H1 (cell line): ENCODE data around the gene CDON. TPM values are rescaled to one million over a fixed set of nuclear protein-coding genes. Genes with fewer than 3 reads are reported as not detected.

ENCODE experiments used
- CTCF ChIA-PET: fragments of 300-600 bp; sonication (Branson Sonifier 250); formaldehyde crosslinking; loops from one replicate; lab custom pipeline; 2021; ENCODE audit not compliant: partially characterized antibody; lab: Charles Lee
- POLR2A ChIA-PET: fragments of 300-600 bp; sonication (Branson Sonifier 250); formaldehyde crosslinking; loops from one replicate; lab custom pipeline; 2021; ENCODE audit warnings: inconsistent platforms; ENCODE audit not compliant: partially characterized antibody; lab: Charles Lee
- DNase-seq, 2 experiments: peaks; one replicate each; pipeline versions ENCODE4 v3.0.0 to v3.0.0-alpha.2; 2010 to 2022; ENCODE audit warnings: low spot score in 2 of 2, low read depth in 1 of 2, mixed read lengths in 1 of 2
- FAIRE-seq: peaks from 2 replicates; lab custom pipeline; 2011; peaks lifted over from hg19 to GRCh38; lab: Jason Lieb, UNC
- H2AFZ ChIP-seq: 2 replicates; pipeline ENCODE4 v1.8.1; 2012; ENCODE audit warnings: low read length, inconsistent platforms
- H2AK5ac ChIP-seq: 2 replicates; pipeline ENCODE4 v1.6.1; 2013; ENCODE audit warnings: low read depth, low read length
- H2BK120ac ChIP-seq: replicated peaks from 2 replicates; pipeline ENCODE3; 2013; ENCODE audit warnings: low read depth, low read length, inconsistent platforms
- H2BK12ac ChIP-seq: 2 replicates; pipeline ENCODE4 v1.6.1; 2013; ENCODE audit warnings: low read depth, low read length
- H2BK15ac ChIP-seq: 2 replicates; pipeline ENCODE4 v1.6.1; 2013; ENCODE audit warnings: low read length
- H2BK20ac ChIP-seq: 2 replicates; pipeline ENCODE4 v1.6.1; 2013; ENCODE audit warnings: low read length
- H2BK5ac ChIP-seq: 2 replicates; pipeline ENCODE4 v1.6.1; 2013; ENCODE audit warnings: low read depth, low read length
- H3K14ac ChIP-seq: 2 replicates; pipeline ENCODE4 v1.6.1; 2013; ENCODE audit warnings: inconsistent platforms; ENCODE audit not compliant: insufficient read length
- H3K18ac ChIP-seq: 2 replicates; pipeline ENCODE4 v1.6.1; 2013; ENCODE audit warnings: low read length; ENCODE audit errors: extremely low read depth
- H3K23ac ChIP-seq: 2 replicates; pipeline ENCODE4 v1.6.1; 2013; ENCODE audit warnings: inconsistent platforms; ENCODE audit not compliant: insufficient read length
- H3K23me2 ChIP-seq: 2 replicates; pipeline ENCODE4 v1.6.1; 2013; ENCODE audit warnings: low read depth, low read length
- H3K27ac ChIP-seq: 2 replicates; pipeline ENCODE4 v1.6.1; 2011; ENCODE audit warnings: low read depth, low read length, inconsistent platforms
- H3K27me3 ChIP-seq, 4 experiments: replicated peaks in 1 of 4; 1 replicate in 1 of 4; 2 replicates in 3 of 4; pipeline versions ENCODE4 v1.6.1 to v1.8.1; 2011 to 2013; ENCODE audit warnings: low read length in 3 of 4, mild to moderate bottlenecking in 3 of 4, inconsistent platforms in 2 of 4, mixed read lengths in 2 of 4, moderate library complexity in 1 of 4; ENCODE audit not compliant: control insufficient read depth in 3 of 4, insufficient read depth in 3 of 4; ENCODE audit errors: extremely low read depth in 1 of 4
- H3K36me3 ChIP-seq, 4 experiments: 2 replicates each; pipeline versions ENCODE4 v1.6.1 to v1.8.1; 2011 to 2013; ENCODE audit warnings: mild to moderate bottlenecking in 4 of 4, low read length in 3 of 4, moderate library complexity in 2 of 4, control low read depth in 1 of 4, inconsistent platforms in 1 of 4; ENCODE audit not compliant: insufficient read depth in 4 of 4, control insufficient read depth in 2 of 4
- H3K4ac ChIP-seq: replicated peaks from 2 replicates; pipeline ENCODE3; 2013; ENCODE audit warnings: low read length, low read depth, mixed read lengths, inconsistent platforms; ENCODE audit not compliant: insufficient read length
- H3K4me1 ChIP-seq, 4 experiments: replicated peaks in 1 of 4; 1 replicate in 1 of 4; 2 replicates in 3 of 4; pipeline versions ENCODE4 v1.6.1 to v1.8.1; 2011 to 2013; ENCODE audit warnings: low read length in 3 of 4, inconsistent platforms in 2 of 4, mixed read lengths in 1 of 4; ENCODE audit not compliant: insufficient read depth in 4 of 4, control insufficient read depth in 3 of 4
- H3K4me2 ChIP-seq, 2 experiments: 2 replicates each; pipeline versions ENCODE4 v1.6.1 to v1.8.1; 2011 to 2013; ENCODE audit warnings: low read depth in 2 of 2, low read length in 2 of 2, control low read depth in 1 of 2, inconsistent platforms in 1 of 2, mild to moderate bottlenecking in 1 of 2; ENCODE audit not compliant: insufficient read depth in 1 of 2
- H3K4me3 ChIP-seq, 4 experiments: fragments of 200-600, 300-600 bp in 1 of 4; sonication (generic), shearing (Covaris generic), sonication (Bioruptor Twin) in 1 of 4; 2 replicates each; pipeline versions ENCODE4 v1.5.1 to v1.8.1; 2011 to 2016; ENCODE audit warnings: low read length in 4 of 4, low read depth in 3 of 4, control low read depth in 2 of 4, inconsistent platforms in 2 of 4, mild to moderate bottlenecking in 2 of 4, mixed read lengths in 1 of 4, moderate library complexity in 1 of 4; ENCODE audit not compliant: insufficient read depth in 2 of 4; ENCODE audit errors: extremely low read depth in 1 of 4
- H3K56ac ChIP-seq: replicated peaks from 2 replicates; pipeline ENCODE3; 2013; ENCODE audit warnings: low read depth, mild to moderate bottlenecking, mixed read lengths, low read length, inconsistent platforms; ENCODE audit not compliant: insufficient read length
- H3K79me1 ChIP-seq: 2 replicates; pipeline ENCODE4 v1.6.1; 2013; ENCODE audit warnings: low read depth, low read length, control low read depth
- H3K79me2 ChIP-seq, 2 experiments: 2 replicates each; pipeline versions ENCODE4 v1.6.1 to v1.8.1; 2012 to 2013; ENCODE audit warnings: low read length in 2 of 2, mild to moderate bottlenecking in 2 of 2, inconsistent platforms in 1 of 2; ENCODE audit not compliant: insufficient read depth in 2 of 2, control insufficient read depth in 1 of 2
- H3K9ac ChIP-seq, 4 experiments: replicated peaks in 1 of 4; 1 replicate in 1 of 4; 2 replicates in 3 of 4; pipeline versions ENCODE4 v1.6.1 to v1.8.1; 2011 to 2013; ENCODE audit warnings: low read depth in 3 of 4, low read length in 3 of 4, control low read depth in 2 of 4, mild to moderate bottlenecking in 2 of 4, moderate library complexity in 2 of 4, inconsistent platforms in 1 of 4; ENCODE audit errors: extremely low read depth in 1 of 4
- H3K9me3 ChIP-seq, 2 experiments: 2 replicates each; pipeline versions ENCODE4 v1.6.1 to v1.8.1; 2012 to 2013; ENCODE audit warnings: mild to moderate bottlenecking in 2 of 2, moderate library complexity in 2 of 2, control low read depth in 1 of 2, inconsistent platforms in 1 of 2, low read depth in 1 of 2, low read length in 1 of 2, mixed read lengths in 1 of 2; ENCODE audit not compliant: insufficient read depth in 2 of 2
- H4K20me1 ChIP-seq, 2 experiments: replicated peaks in 1 of 2; 2 replicates each; pipeline versions ENCODE3 to v1.8.1; 2011 to 2013; ENCODE audit warnings: inconsistent platforms in 2 of 2, low read length in 2 of 2, mild to moderate bottlenecking in 1 of 2; ENCODE audit not compliant: insufficient read depth in 2 of 2, control insufficient read depth in 1 of 2
- H4K5ac ChIP-seq: 2 replicates; pipeline ENCODE4 v1.6.1; 2013; ENCODE audit warnings: low read length, low read depth, mixed read lengths, inconsistent platforms; ENCODE audit not compliant: insufficient read length
- H4K8ac ChIP-seq: 2 replicates; pipeline ENCODE4 v1.8.0; 2013; ENCODE audit warnings: mild to moderate bottlenecking, moderate library complexity, low read length, inconsistent platforms; ENCODE audit not compliant: insufficient read depth; ENCODE audit errors: extremely low read depth
- H4K91ac ChIP-seq: replicated peaks from 2 replicates; pipeline ENCODE3; 2013; ENCODE audit warnings: low read length, mixed read lengths, inconsistent platforms; ENCODE audit not compliant: insufficient read length
- CBX5 ChIP-seq: fragments of 300-800, 300-1000 bp; sonication (generic); IDR thresholded peaks from 2 replicates; pipeline ENCODE4 v1.7.1; 2016; ENCODE audit warnings: antibody characterized with exemption, low read length, low read depth
- CTBP2 ChIP-seq: IDR thresholded peaks from 2 replicates; pipeline ENCODE4 v1.7.0; 2011; ENCODE audit warnings: borderline replicate concordance, mild to moderate bottlenecking, moderate library complexity, mixed read lengths, low read length; ENCODE audit not compliant: insufficient read depth, insufficient read length
- HDAC2 ChIP-seq, 2 experiments: fragments of 300-600 bp in 1 of 2; sonication (generic) in 1 of 2; IDR thresholded peaks; 2 replicates each; pipeline ENCODE4 v1.6.1; 2011 to 2012; ENCODE audit warnings: low read depth in 2 of 2, low read length in 2 of 2, mild to moderate bottlenecking in 2 of 2, moderate library complexity in 2 of 2, borderline replicate concordance in 1 of 2, inconsistent platforms in 1 of 2
- HDAC6 ChIP-seq: IDR thresholded peaks from one replicate; pipeline ENCODE4 v1.7.1; 2012; ENCODE audit warnings: low read depth, mild to moderate bottlenecking, inconsistent platforms, low read length, moderate library complexity
- KDM1A ChIP-seq: fragments of 200-600, 300-600 bp; sonication (generic); IDR thresholded peaks from 2 replicates; pipeline ENCODE4 v1.7.1; 2016; ENCODE audit warnings: mild to moderate bottlenecking, low read length, borderline replicate concordance
- RFX5 ChIP-seq: IDR thresholded peaks from 2 replicates; pipeline ENCODE4 v1.6.1; 2011; ENCODE audit warnings: low read depth, low read length, improper control_type of control experiment, borderline replicate concordance
- RNF2 ChIP-seq: fragments of 200-900, 300-1000 bp; sonication (generic); IDR thresholded peaks from 2 replicates; pipeline ENCODE4 v1.7.1; 2016; ENCODE audit warnings: borderline replicate concordance, low read depth, mild to moderate bottlenecking, antibody characterized with exemption, low read length; ENCODE audit not compliant: poor library complexity, severe bottlenecking; ENCODE audit errors: missing control alignments
- SAP30 ChIP-seq: fragments of 300-600 bp; sonication (generic); IDR thresholded peaks from 2 replicates; pipeline ENCODE4 v1.7.1; 2012; ENCODE audit warnings: low read length, moderate library complexity, mild to moderate bottlenecking, inconsistent platforms; ENCODE audit not compliant: insufficient read depth, insufficient replicate concordance
- TAF1 ChIP-seq: IDR thresholded peaks from 2 replicates; pipeline ENCODE4 v1.6.1; 2011; ENCODE audit warnings: mild to moderate bottlenecking, low read depth, low read length
- TAF7 ChIP-seq: optimal IDR thresholded peaks from 2 replicates; pipeline ENCODE3; 2011; ENCODE audit warnings: low read depth, mild to moderate bottlenecking, inconsistent platforms, low read length, moderate library complexity, borderline replicate concordance
- TBP ChIP-seq: IDR thresholded peaks from 2 replicates; pipeline ENCODE4 v1.6.1; 2011; ENCODE audit warnings: low read depth, low read length, improper control_type of control experiment
- TCF12 ChIP-seq: IDR thresholded peaks from 2 replicates; pipeline ENCODE4 v1.6.1; 2011; ENCODE audit warnings: low read depth, mild to moderate bottlenecking, low read length
- WGBS, 2 experiments: shearing (Covaris generic) in 1 of 2; methylation state at CpG; one replicate each; pipeline versions ENCODE4 v1.1.6 to v1.1.7; 2013 to 2015; ENCODE audit warnings: low lambda C conversion rate in 2 of 2, mixed read lengths in 2 of 2, inconsistent platforms in 1 of 2, low coverage in 1 of 2, missing lambda C conversion rate in 1 of 2; ENCODE audit not compliant: insufficient replicate concordance in 2 of 2, insufficient coverage in 1 of 2, insufficient read length in 1 of 2; ENCODE audit errors: extremely low coverage in 1 of 2, missing lambda C conversion rate in 1 of 2; 5-methylcytosine and 5-hydroxymethylcytosine counted together
- polyA plus RNA-seq, 7 experiments: library from polyadenylated mRNA; depleted of rRNA in 3 of 7; stranded (reverse) in 5 of 7; unstranded in 2 of 7; fragments of >200 nt in 5 of 7; fragments of 200-250 nt in 2 of 7; gene quantifications; 1 replicate in 5 of 7; 2 replicates in 1 of 7; 4 replicates in 1 of 7; pipeline versions ENCODE4 v1.2.1 to v1.2.3, GENCODE V29; 2011 to 2013; ENCODE audit warnings: missing spikeins in 2 of 7, mixed read lengths in 2 of 7
- total RNA-seq: library from RNA; stranded (reverse); fragmentation: NEBNext Ultra II Directional; extraction: Animal tissue kit (Norgen Biotek cat#: 25700); gene quantifications from 2 replicates; pipeline ENCODE4 v1.2.1, GENCODE V29; 2021

CDON gene
- total and polyA plus RNA-seq, 2 of the 8 experiments (the other 6 are each of a cell fraction or from before 2014, with no cell fraction given): 11.0 to 32.5 TPM

DNA sequence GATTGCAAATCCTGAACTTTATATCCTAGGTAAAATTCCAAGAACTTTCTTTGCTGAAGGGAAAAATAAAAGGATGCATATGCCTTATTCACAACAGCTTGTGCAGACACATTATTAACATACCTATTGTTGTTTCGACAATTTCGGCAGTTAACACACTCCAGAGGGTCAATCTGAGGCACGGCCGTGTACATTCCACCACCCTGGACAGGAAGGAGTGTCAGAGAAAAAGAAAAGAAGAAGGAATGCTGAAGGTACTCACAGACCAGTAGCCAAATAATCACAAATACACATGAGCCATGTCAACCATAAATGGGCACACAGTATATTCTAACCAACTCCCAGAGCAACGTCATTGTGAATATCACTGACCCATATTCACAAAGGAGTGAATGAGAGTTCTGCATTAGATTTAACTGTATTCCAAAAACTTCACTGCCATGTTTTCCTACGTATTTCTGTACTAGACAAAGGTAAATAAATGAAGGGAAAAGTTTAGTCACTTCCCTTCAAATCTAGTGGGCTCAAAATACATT, 84.4 kb downstream of the CDON start:
- Histone ChIP-seq H3K36me3 (peaks cover 0 to 17% (median 2%) of the 10 kb centered on the region in 4 experiments; a peak in 5 of 8 replicates), H3K23me2 (no peaks in the 10 kb centered on the region), H4K8ac (no peak overlapping the region), H3K4me1 (peaks cover 0 to 3% (median 0%) of the 10 kb centered on the region in 4 experiments; a peak in 2 of 7 replicates), H3K14ac (no peak overlapping the region), H4K5ac (no peak overlapping the region), H3K18ac (no peak overlapping the region), H3K27ac (no peak overlapping the region), H3K4me2 (no peak overlapping the region), H2BK12ac (no peak overlapping the region), H3K9ac (no peak overlapping the region), H3K9me3 (no peaks in the 10 kb centered on the region), H3K56ac (no peak overlapping the region), H2BK15ac (no peak overlapping the region), H3K79me2 (no peaks in the 10 kb centered on the region), H3K27me3 (no peaks in the 10 kb centered on the region), H3K4ac (no peak overlapping the region), H3K4me3 (no peak overlapping the region), H2BK5ac (no peak overlapping the region), H2BK20ac (no peak overlapping the region), H2AFZ (no peak overlapping the region), H4K91ac (no peak overlapping the region), H2BK120ac (no peak overlapping the region), H3K23ac (no peak overlapping the region), H3K79me1 (no peaks in the 10 kb centered on the region), H4K20me1 (no peaks in the 10 kb centered on the region), H2AK5ac (no peak overlapping the region)
- POLR2A ChIA-PET: no interaction called here
- DNase-seq (no peak), FAIRE-seq (peak; percentile 62)
- CTCF ChIA-PET: no interaction called here
- 83% methylated on average over 6 of the region's 6 CpGs; no CpG with 5 or more reads in 1 of the 2 experiments for WGBS, 2 experiments
- TF ChIP-seq CTBP2 (no peak), TCF12 (no peak), RFX5 (no peak), CBX5 (no peak), SAP30 (no peak), TAF1 (no peak), RNF2 (no peak), KDM1A (no peak), TBP (no peak), TAF7 (no peak), HDAC2 (IDR thresholded peaks at IDR 0.05; ENCODE audit: borderline replicate concordance in 1 of 2, low read depth in 2 of 2, low read length in 2 of 2) (no peak), HDAC6 (no peak)
